Measurements from ENCODE around the gene VEGFD.

- TF ChIP-seq TARDBP (IDR thresholded peaks at IDR 0.05) = no peak
- TF ChIP-seq FOXK2 (IDR thresholded peaks at IDR 0.05) = no peak
- no peak for TF ChIP-seq HDGF (IDR thresholded peaks at IDR 0.05; ENCODE audit: borderline replicate concordance)
- TF ChIP-seq PKNOX1 (IDR thresholded peaks at IDR 0.05) = no peak
Measured at GRCh38 chrX:15320297-15320696, 63.9 kb downstream of the VEGFD start.
